ENCODE data around the gene ABCC9.

ABCC9 gene

GRCh38 chr12:21946983-21947382, 5.8 kb upstream of the ABCC9 start:
- no peak overlapping the region for H3K14ac ChIP-seq (ENCODE audit: low read length)
- no peak overlapping the region for H3K4ac ChIP-seq (ENCODE audit: low read depth, low read length)
- H4K91ac ChIP-seq (ENCODE audit: low read depth, low read length): no peak overlapping the region
- H2BK12ac ChIP-seq (ENCODE audit: low read length): no peak overlapping the region
- peaks cover 0 to 3% of the 10 kb centered on the region in 2 experiments for H3K4me1 ChIP-seq (ENCODE audit: control insufficient read depth in 1 of 2, insufficient read depth in 2 of 2, low read length in 2 of 2)
- peaks cover 4% of the 10 kb centered on the region for H3K27me3 ChIP-seq (ENCODE audit: insufficient read depth, low read length)
- H2BK5ac ChIP-seq (ENCODE audit: low read depth, low read length, poor library complexity): no peak overlapping the region
- no peak overlapping the region for H4K12ac ChIP-seq (ENCODE audit: low read depth, low read length)
- no peak for DNase-seq
- H3K9me3 ChIP-seq (ENCODE audit: insufficient read depth, low read depth, low read length): no peaks in the 10 kb centered on the region
- H2BK120ac ChIP-seq (ENCODE audit: insufficient read depth, low read length, poor library complexity): no peak overlapping the region
- H3K4me3 ChIP-seq (ENCODE audit: low read depth, low read length): no peak overlapping the region
- H2AK5ac ChIP-seq (ENCODE audit: low read length): no peak overlapping the region
- no peak overlapping the region for H3K4me2 ChIP-seq (ENCODE audit: low read length)
- no peak overlapping the region for H3K9ac ChIP-seq (ENCODE audit: low read length)
- no peak overlapping the region for H3K18ac ChIP-seq (ENCODE audit: low read length)
- H3K36me3 ChIP-seq (ENCODE audit: control insufficient read depth in 1 of 2, insufficient read depth in 2 of 2, low read length in 2 of 2): no peaks in the 10 kb centered on the region
- H3K27ac ChIP-seq (ENCODE audit: low read depth, low read length): no peak overlapping the region
- no peak overlapping the region for H2AFZ ChIP-seq (ENCODE audit: insufficient read depth, low read length, poor library complexity)
- H4K8ac ChIP-seq (ENCODE audit: low read depth, low read length): no peak overlapping the region
- H3K79me1 ChIP-seq (ENCODE audit: low read length): no peaks in the 10 kb centered on the region
- H3K23ac ChIP-seq (ENCODE audit: low read length): no peak overlapping the region
- H3K79me2 ChIP-seq (ENCODE audit: control insufficient read depth, insufficient read depth, low read length, poor library complexity): no peaks in the 10 kb centered on the region

- H3K4me1 ChIP-seq (ENCODE audit: control insufficient read depth in 1 of 2, insufficient read depth in 2 of 2, low read length in 2 of 2): peaks cover 0 to 7% of the 10 kb centered on the region in 2 experiments
- no peak overlapping the region for H2BK5ac ChIP-seq (ENCODE audit: low read depth, low read length, poor library complexity)
- no peak overlapping the region for H3K18ac ChIP-seq (ENCODE audit: low read length)
- no peak overlapping the region for H2BK12ac ChIP-seq (ENCODE audit: low read length)
- H4K12ac ChIP-seq (ENCODE audit: low read depth, low read length): no peak overlapping the region
- no peak for DNase-seq
- no peak overlapping the region for H2BK120ac ChIP-seq (ENCODE audit: insufficient read depth, low read length, poor library complexity)
- H3K9me3 ChIP-seq (ENCODE audit: insufficient read depth, low read depth, low read length): no peaks in the 10 kb centered on the region
- no peaks in the 10 kb centered on the region for H3K79me1 ChIP-seq (ENCODE audit: low read length)
- no peak overlapping the region for H3K14ac ChIP-seq (ENCODE audit: low read length)
- H3K4ac ChIP-seq (ENCODE audit: low read depth, low read length): no peak overlapping the region
- no peak overlapping the region for H3K9ac ChIP-seq (ENCODE audit: low read length)
- no peak overlapping the region for H3K23ac ChIP-seq (ENCODE audit: low read length)
- H3K4me2 ChIP-seq (ENCODE audit: low read length): no peak overlapping the region
- no peak overlapping the region for H2AK5ac ChIP-seq (ENCODE audit: low read length)
- no peak overlapping the region for H3K4me3 ChIP-seq (ENCODE audit: low read depth, low read length)
- H2AFZ ChIP-seq (ENCODE audit: insufficient read depth, low read length, poor library complexity): no peak overlapping the region
- H4K8ac ChIP-seq (ENCODE audit: low read depth, low read length): no peak overlapping the region
- H4K91ac ChIP-seq (ENCODE audit: low read depth, low read length): no peak overlapping the region
- H3K79me2 ChIP-seq (ENCODE audit: control insufficient read depth, insufficient read depth, low read length, poor library complexity): no peaks in the 10 kb centered on the region
- no peak overlapping the region for H3K27ac ChIP-seq (ENCODE audit: low read depth, low read length)
- peaks cover 13% of the 10 kb centered on the region for H3K27me3 ChIP-seq (ENCODE audit: insufficient read depth, low read length)
- no CpG with 5 or more reads among the region's 4 CpGs for WGBS (ENCODE audit: extremely low coverage, insufficient coverage, insufficient read length)
- H3K36me3 ChIP-seq (ENCODE audit: control insufficient read depth in 1 of 2, insufficient read depth in 2 of 2, low read length in 2 of 2): no peaks in the 10 kb centered on the region
Measured at GRCh38 chr12:21945002-21945401, 3.8 kb upstream of the ABCC9 start.

- Histone ChIP-seq H4K8ac (ENCODE audit: low read depth, low read length) (no peak overlapping the region), H3K27ac (ENCODE audit: low read depth, low read length) (no peak overlapping the region), H3K79me1 (ENCODE audit: low read length) (no peaks in the 10 kb centered on the region), H3K4me2 (ENCODE audit: low read length) (peak overlapping the region; percentile 98), H2BK120ac (ENCODE audit: insufficient read depth, low read length, poor library complexity) (no peak overlapping the region), H3K9ac (ENCODE audit: low read length) (no peak overlapping the region), H3K23ac (ENCODE audit: low read length) (no peak overlapping the region), H2AK5ac (ENCODE audit: low read length) (no peak overlapping the region), H3K4ac (ENCODE audit: low read depth, low read length) (no peak overlapping the region), H3K18ac (ENCODE audit: low read length) (no peak overlapping the region), H3K4me1 (ENCODE audit: control insufficient read depth in 1 of 2, insufficient read depth in 2 of 2, low read length in 2 of 2) (peaks cover 0 to 7% of the 10 kb centered on the region in 2 experiments), H2BK5ac (ENCODE audit: low read depth, low read length, poor library complexity) (no peak overlapping the region), H2BK12ac (ENCODE audit: low read length) (no peak overlapping the region), H3K27me3 (ENCODE audit: insufficient read depth, low read length) (peaks cover 13% of the 10 kb centered on the region), H3K9me3 (ENCODE audit: insufficient read depth, low read depth, low read length) (no peaks in the 10 kb centered on the region), H4K91ac (ENCODE audit: low read depth, low read length) (no peak overlapping the region), H3K14ac (ENCODE audit: low read length) (no peak overlapping the region), H3K79me2 (ENCODE audit: control insufficient read depth, insufficient read depth, low read length, poor library complexity) (no peaks in the 10 kb centered on the region), H2AFZ (ENCODE audit: insufficient read depth, low read length, poor library complexity) (peak overlapping the region; percentile 44), H3K4me3 (ENCODE audit: low read depth, low read length) (no peak overlapping the region), H4K12ac (ENCODE audit: low read depth, low read length) (no peak overlapping the region), H3K36me3 (ENCODE audit: control insufficient read depth in 1 of 2, insufficient read depth in 2 of 2, low read length in 2 of 2) (no peaks in the 10 kb centered on the region)
- no CpG with 5 or more reads among the region's 11 CpGs for WGBS (ENCODE audit: extremely low coverage, insufficient coverage, insufficient read length)
- DNase-seq: peak in 1 of 2 donors; percentile 9
Measured at GRCh38 chr12:21942377-21942703, 1.1 kb upstream of the ABCC9 start.

GRCh38 chr12:21941506-21942376, 515 bp upstream of the ABCC9 start:
- no peak overlapping the region for H2BK12ac ChIP-seq (ENCODE audit: low read length)
- H3K4me3 ChIP-seq (ENCODE audit: low read depth, low read length): peak overlapping the region; percentile 58
- H3K79me2 ChIP-seq (ENCODE audit: control insufficient read depth, insufficient read depth, low read length, poor library complexity): no peaks in the 10 kb centered on the region
- H3K27ac ChIP-seq (ENCODE audit: low read depth, low read length): no peak overlapping the region
- H3K9me3 ChIP-seq (ENCODE audit: insufficient read depth, low read depth, low read length): no peaks in the 10 kb centered on the region
- DNase-seq: peak in 1 of 2 donors; percentile 30
- H4K12ac ChIP-seq (ENCODE audit: low read depth, low read length): no peak overlapping the region
- H3K18ac ChIP-seq (ENCODE audit: low read length): no peak overlapping the region
- peaks cover 13% of the 10 kb centered on the region for H3K27me3 ChIP-seq (ENCODE audit: insufficient read depth, low read length)
- no peak overlapping the region for H2BK120ac ChIP-seq (ENCODE audit: insufficient read depth, low read length, poor library complexity)
- H3K14ac ChIP-seq (ENCODE audit: low read length): no peak overlapping the region
- no peak overlapping the region for H3K4ac ChIP-seq (ENCODE audit: low read depth, low read length)
- peak overlapping the region; percentile 44 for H2AFZ ChIP-seq (ENCODE audit: insufficient read depth, low read length, poor library complexity)
- H3K23ac ChIP-seq (ENCODE audit: low read length): no peak overlapping the region
- no peaks in the 10 kb centered on the region for H3K36me3 ChIP-seq (ENCODE audit: control insufficient read depth in 1 of 2, insufficient read depth in 2 of 2, low read length in 2 of 2)
- H3K4me1 ChIP-seq (ENCODE audit: control insufficient read depth in 1 of 2, insufficient read depth in 2 of 2, low read length in 2 of 2): peaks cover 0 to 7% of the 10 kb centered on the region in 2 experiments
- H3K9ac ChIP-seq (ENCODE audit: low read length): no peak overlapping the region
- H4K8ac ChIP-seq (ENCODE audit: low read depth, low read length): peak overlapping the region; percentile 32
- peak overlapping the region; percentile 98 for H3K4me2 ChIP-seq (ENCODE audit: low read length)
- H2BK5ac ChIP-seq (ENCODE audit: low read depth, low read length, poor library complexity): no peak overlapping the region
- no peak overlapping the region for H2AK5ac ChIP-seq (ENCODE audit: low read length)
- no peak overlapping the region for H4K91ac ChIP-seq (ENCODE audit: low read depth, low read length)
- no peaks in the 10 kb centered on the region for H3K79me1 ChIP-seq (ENCODE audit: low read length)
- no CpG with 5 or more reads among the region's 51 CpGs for WGBS (ENCODE audit: extremely low coverage, insufficient coverage, insufficient read length)
